WTC11 (cell line): ENCODE results near the gene OLFM2. TPM values are rescaled to one million over a fixed set of nuclear protein-coding genes. Genes with fewer than 3 reads are reported as not detected.

Experiments
- ATAC-seq: fragments of 200-7000 bp; cut with Tn5 transposase; 2 replicates; pipeline ENCODE4 v1.10.0; 2021; ENCODE audit warnings: mild to moderate bottlenecking, moderate library complexity
- CTCF ChIA-PET: fragments of 300-600 bp; sonication (Branson Sonifier 250); formaldehyde crosslinking; loops from one replicate; lab custom pipeline; 2021; ENCODE audit warnings: antibody characterized with exemption; lab: Charles Lee
- POLR2A ChIA-PET: fragments of 350-600 bp; sonication (Branson Sonifier 250); formaldehyde crosslinking; loops from one replicate; lab custom pipeline; 2021; ENCODE audit warnings: antibody characterized with exemption; lab: Charles Lee
- DNase-seq: peaks from one replicate; pipeline ENCODE4 v3.0.0; 2021; ENCODE audit warnings: low spot score
- H3K27ac Mint-ChIP-seq: 2 replicates; pipeline ENCODE4 v1.8.0; 2021; ENCODE audit warnings: mixed read lengths
- H3K27me3 Mint-ChIP-seq: 2 replicates; pipeline ENCODE4 v1.8.0; 2021; ENCODE audit warnings: low read depth, mild to moderate bottlenecking, moderate library complexity, mixed read lengths
- H3K36me3 Mint-ChIP-seq: 2 replicates; pipeline ENCODE4 v1.8.0; 2021; ENCODE audit warnings: mixed read lengths
- H3K4me1 Mint-ChIP-seq: 2 replicates; pipeline ENCODE4 v1.8.0; 2022; ENCODE audit warnings: mixed read lengths
- H3K4me3 Mint-ChIP-seq: 2 replicates; pipeline ENCODE4 v1.8.0; 2021; ENCODE audit warnings: mild to moderate bottlenecking, moderate library complexity, mixed read lengths
- H3K9me3 Mint-ChIP-seq: 2 replicates; pipeline ENCODE4 v1.8.0; 2021; ENCODE audit warnings: mixed read lengths
- CBFB ChIP-seq: sonication (generic); formaldehyde crosslinking; IDR thresholded peaks from 2 replicates; pipeline ENCODE4 v1.8.1; 2022; ENCODE audit warnings: mild to moderate bottlenecking, low read depth, missing genetic modification reagents
- CREM ChIP-seq: sonication (generic); formaldehyde crosslinking; IDR thresholded peaks from 2 replicates; pipeline ENCODE4 v1.8.1; 2022; ENCODE audit warnings: mild to moderate bottlenecking, missing genetic modification reagents, moderate library complexity
- ETV6 ChIP-seq: sonication (generic); formaldehyde crosslinking; IDR thresholded peaks from 2 replicates; pipeline ENCODE4 v1.8.1; 2022; ENCODE audit warnings: mild to moderate bottlenecking, missing genetic modification reagents
- GABPB1 ChIP-seq: sonication (generic); formaldehyde crosslinking; IDR thresholded peaks from 2 replicates; pipeline ENCODE4 v1.8.1; 2023; ENCODE audit warnings: mild to moderate bottlenecking, missing genetic modification reagents
- MXD4 ChIP-seq: fragments of 250-450 bp; sonication (Bioruptor Pico); IDR thresholded peaks from 2 replicates; pipeline ENCODE4 v1.8.0; 2021; ENCODE audit warnings: mild to moderate bottlenecking, moderate library complexity, borderline replicate concordance
- PRRX2 ChIP-seq: fragments of 250-450 bp; sonication (Bioruptor Pico); IDR thresholded peaks from 2 replicates; pipeline ENCODE4 v1.8.0; 2021; ENCODE audit warnings: mild to moderate bottlenecking
- RORB ChIP-seq: fragments of 250-450 bp; sonication (Bioruptor Pico); IDR thresholded peaks from 2 replicates; pipeline ENCODE4 v1.9.0; 2021; ENCODE audit warnings: mild to moderate bottlenecking
- SOX15 ChIP-seq: fragments of 250-450 bp; sonication (Bioruptor Pico); IDR thresholded peaks from 2 replicates; pipeline ENCODE4 v1.9.0; 2021; ENCODE audit warnings: mild to moderate bottlenecking
- SP1 ChIP-seq: sonication (generic); formaldehyde crosslinking; conservative IDR thresholded peaks from 2 replicates; pipeline ENCODE4 v1.8.1; 2022; ENCODE audit warnings: missing genetic modification reagents
- ZNF219 ChIP-seq: sonication (generic); formaldehyde crosslinking; IDR thresholded peaks from 2 replicates; pipeline ENCODE4 v1.8.0; 2023; ENCODE audit warnings: missing genetic modification reagents, mild to moderate bottlenecking, borderline replicate concordance
- ZNF232 ChIP-seq: sonication (generic); formaldehyde crosslinking; IDR thresholded peaks from 2 replicates; pipeline ENCODE4 v1.8.0; 2022; ENCODE audit warnings: mild to moderate bottlenecking, missing genetic modification reagents
- total RNA-seq: library from RNA; stranded (reverse); gene quantifications from 3 replicates; pipeline ENCODE4 v1.2.3, GENCODE V29; 2021
- TF ChIP-seq, protein P1 (sequence below): sonication (generic); formaldehyde crosslinking; conservative IDR thresholded peaks from 2 replicates; pipeline ENCODE4 v1.8.1; 2022; ENCODE audit warnings: mild to moderate bottlenecking, missing genetic modification reagents
- TF ChIP-seq, protein P2 (sequence below): sonication (generic); formaldehyde crosslinking; IDR thresholded peaks from 2 replicates; pipeline ENCODE4 v1.8.0; 2022; ENCODE audit warnings: mild to moderate bottlenecking, missing genetic modification reagents
- TF ChIP-seq, protein P3 (sequence below): fragments of 250-450 bp; sonication (Bioruptor Pico); IDR thresholded peaks from 2 replicates; pipeline ENCODE4 v1.9.0; 2021; ENCODE audit warnings: mild to moderate bottlenecking, borderline replicate concordance
- TF ChIP-seq, protein P4 (sequence below): fragments of 250-450 bp; sonication (Bioruptor Pico); IDR thresholded peaks from 2 replicates; pipeline ENCODE4 v1.9.0; 2021; ENCODE audit warnings: mild to moderate bottlenecking
- TF ChIP-seq, protein P5 (sequence below): sonication (generic); formaldehyde crosslinking; IDR thresholded peaks from 2 replicates; pipeline ENCODE4 v1.8.1; 2022; ENCODE audit warnings: low read depth, mild to moderate bottlenecking, moderate library complexity, missing genetic modification reagents, borderline replicate concordance
- TF ChIP-seq, protein P6 (sequence below): sonication (generic); formaldehyde crosslinking; IDR thresholded peaks from 2 replicates; pipeline ENCODE4 v1.8.1; 2022; ENCODE audit warnings: missing genetic modification reagents, borderline replicate concordance

OLFM2 gene
- total RNA-seq, 1 experiment from 2014 or later, result 66.0 TPM

DNA sequence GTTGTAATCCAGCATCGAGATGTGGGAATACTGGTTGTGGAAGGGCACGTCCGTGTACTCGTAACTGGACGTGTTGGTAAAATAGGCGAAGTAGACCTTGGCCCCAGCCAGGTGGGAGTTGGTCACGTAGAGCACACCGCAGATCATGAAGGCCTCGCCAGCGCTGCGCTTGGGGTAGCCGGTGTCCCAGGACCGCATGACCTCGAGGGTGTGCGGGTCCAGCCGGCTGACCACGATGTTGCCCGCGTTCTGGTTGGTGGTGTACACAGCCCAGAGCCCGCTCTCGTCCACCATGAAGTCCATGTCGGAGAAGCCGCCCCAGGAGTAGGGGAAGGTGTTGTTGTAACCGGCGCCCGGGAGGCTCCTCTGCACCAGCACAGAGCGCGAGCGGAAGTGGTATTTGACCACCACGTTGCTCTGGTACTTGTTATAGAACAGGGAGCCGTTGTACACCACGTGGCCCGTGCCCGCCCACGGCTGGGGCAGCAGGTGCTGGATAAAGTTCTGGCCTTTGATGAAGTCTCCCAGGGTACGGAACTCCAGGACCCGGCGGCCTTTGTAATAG is 82.0 kb downstream of the OLFM2 start:
- ATAC-seq, result no peak
- Mint-ChIP-seq H3K27ac (no peak overlapping the region), H3K4me3 (no peak overlapping the region), H3K27me3 (no peaks in the 10 kb centered on the region), H3K4me1 (peaks cover 13% of the 10 kb centered on the region), H3K36me3 (peaks cover 36% of the 10 kb centered on the region), H3K9me3 (no peaks in the 10 kb centered on the region)
- DNase-seq, result no peak
- ChIA-PET CTCF (no interaction called here), POLR2A (no interaction called here)
- TF ChIP-seq SOX15 (CRISPR knock-in tag) (no peak), GABPB1 (CRISPR knock-in tag) (no peak), CREM (no peak), ETV6 (no peak), MXD4 (CRISPR knock-in tag) (no peak), SP1 (CRISPR knock-in tag) (no peak), PRRX2 (CRISPR knock-in tag) (no peak), ZNF219 (CRISPR knock-in tag) (no peak)
- TF ChIP-seq, protein P1, sequence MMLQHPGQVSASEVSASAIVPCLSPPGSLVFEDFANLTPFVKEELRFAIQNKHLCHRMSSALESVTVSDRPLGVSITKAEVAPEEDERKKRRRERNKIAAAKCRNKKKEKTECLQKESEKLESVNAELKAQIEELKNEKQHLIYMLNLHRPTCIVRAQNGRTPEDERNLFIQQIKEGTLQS, result no peak
- TF ChIP-seq, protein P2, sequence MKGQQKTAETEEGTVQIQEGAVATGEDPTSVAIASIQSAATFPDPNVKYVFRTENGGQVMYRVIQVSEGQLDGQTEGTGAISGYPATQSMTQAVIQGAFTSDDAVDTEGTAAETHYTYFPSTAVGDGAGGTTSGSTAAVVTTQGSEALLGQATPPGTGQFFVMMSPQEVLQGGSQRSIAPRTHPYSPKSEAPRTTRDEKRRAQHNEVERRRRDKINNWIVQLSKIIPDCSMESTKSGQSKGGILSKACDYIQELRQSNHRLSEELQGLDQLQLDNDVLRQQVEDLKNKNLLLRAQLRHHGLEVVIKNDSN (CRISPR knock-in tag), result no peak
- TF ChIP-seq, protein P3, sequence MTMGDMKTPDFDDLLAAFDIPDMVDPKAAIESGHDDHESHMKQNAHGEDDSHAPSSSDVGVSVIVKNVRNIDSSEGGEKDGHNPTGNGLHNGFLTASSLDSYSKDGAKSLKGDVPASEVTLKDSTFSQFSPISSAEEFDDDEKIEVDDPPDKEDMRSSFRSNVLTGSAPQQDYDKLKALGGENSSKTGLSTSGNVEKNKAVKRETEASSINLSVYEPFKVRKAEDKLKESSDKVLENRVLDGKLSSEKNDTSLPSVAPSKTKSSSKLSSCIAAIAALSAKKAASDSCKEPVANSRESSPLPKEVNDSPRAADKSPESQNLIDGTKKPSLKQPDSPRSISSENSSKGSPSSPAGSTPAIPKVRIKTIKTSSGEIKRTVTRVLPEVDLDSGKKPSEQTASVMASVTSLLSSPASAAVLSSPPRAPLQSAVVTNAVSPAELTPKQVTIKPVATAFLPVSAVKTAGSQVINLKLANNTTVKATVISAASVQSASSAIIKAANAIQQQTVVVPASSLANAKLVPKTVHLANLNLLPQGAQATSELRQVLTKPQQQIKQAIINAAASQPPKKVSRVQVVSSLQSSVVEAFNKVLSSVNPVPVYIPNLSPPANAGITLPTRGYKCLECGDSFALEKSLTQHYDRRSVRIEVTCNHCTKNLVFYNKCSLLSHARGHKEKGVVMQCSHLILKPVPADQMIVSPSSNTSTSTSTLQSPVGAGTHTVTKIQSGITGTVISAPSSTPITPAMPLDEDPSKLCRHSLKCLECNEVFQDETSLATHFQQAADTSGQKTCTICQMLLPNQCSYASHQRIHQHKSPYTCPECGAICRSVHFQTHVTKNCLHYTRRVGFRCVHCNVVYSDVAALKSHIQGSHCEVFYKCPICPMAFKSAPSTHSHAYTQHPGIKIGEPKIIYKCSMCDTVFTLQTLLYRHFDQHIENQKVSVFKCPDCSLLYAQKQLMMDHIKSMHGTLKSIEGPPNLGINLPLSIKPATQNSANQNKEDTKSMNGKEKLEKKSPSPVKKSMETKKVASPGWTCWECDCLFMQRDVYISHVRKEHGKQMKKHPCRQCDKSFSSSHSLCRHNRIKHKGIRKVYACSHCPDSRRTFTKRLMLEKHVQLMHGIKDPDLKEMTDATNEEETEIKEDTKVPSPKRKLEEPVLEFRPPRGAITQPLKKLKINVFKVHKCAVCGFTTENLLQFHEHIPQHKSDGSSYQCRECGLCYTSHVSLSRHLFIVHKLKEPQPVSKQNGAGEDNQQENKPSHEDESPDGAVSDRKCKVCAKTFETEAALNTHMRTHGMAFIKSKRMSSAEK (CRISPR knock-in tag), result no peak
- TF ChIP-seq, protein P4, sequence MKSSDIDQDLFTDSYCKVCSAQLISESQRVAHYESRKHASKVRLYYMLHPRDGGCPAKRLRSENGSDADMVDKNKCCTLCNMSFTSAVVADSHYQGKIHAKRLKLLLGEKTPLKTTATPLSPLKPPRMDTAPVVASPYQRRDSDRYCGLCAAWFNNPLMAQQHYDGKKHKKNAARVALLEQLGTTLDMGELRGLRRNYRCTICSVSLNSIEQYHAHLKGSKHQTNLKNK, result no peak
- TF ChIP-seq, protein P5, sequence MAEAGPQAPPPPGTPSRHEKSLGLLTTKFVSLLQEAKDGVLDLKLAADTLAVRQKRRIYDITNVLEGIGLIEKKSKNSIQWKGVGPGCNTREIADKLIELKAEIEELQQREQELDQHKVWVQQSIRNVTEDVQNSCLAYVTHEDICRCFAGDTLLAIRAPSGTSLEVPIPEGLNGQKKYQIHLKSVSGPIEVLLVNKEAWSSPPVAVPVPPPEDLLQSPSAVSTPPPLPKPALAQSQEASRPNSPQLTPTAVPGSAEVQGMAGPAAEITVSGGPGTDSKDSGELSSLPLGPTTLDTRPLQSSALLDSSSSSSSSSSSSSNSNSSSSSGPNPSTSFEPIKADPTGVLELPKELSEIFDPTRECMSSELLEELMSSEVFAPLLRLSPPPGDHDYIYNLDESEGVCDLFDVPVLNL (CRISPR knock-in tag), result no peak
- TF ChIP-seq, protein P6, sequence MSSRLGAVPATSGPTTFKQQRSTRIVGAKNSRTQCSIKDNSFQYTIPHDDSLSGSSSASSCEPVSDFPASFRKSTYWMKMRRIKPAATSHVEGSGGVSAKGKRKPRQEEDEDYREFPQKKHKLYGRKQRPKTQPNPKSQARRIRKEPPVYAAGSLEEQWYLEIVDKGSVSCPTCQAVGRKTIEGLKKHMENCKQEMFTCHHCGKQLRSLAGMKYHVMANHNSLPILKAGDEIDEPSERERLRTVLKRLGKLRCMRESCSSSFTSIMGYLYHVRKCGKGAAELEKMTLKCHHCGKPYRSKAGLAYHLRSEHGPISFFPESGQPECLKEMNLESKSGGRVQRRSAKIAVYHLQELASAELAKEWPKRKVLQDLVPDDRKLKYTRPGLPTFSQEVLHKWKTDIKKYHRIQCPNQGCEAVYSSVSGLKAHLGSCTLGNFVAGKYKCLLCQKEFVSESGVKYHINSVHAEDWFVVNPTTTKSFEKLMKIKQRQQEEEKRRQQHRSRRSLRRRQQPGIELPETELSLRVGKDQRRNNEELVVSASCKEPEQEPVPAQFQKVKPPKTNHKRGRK (CRISPR knock-in tag), result no peak

DNA sequence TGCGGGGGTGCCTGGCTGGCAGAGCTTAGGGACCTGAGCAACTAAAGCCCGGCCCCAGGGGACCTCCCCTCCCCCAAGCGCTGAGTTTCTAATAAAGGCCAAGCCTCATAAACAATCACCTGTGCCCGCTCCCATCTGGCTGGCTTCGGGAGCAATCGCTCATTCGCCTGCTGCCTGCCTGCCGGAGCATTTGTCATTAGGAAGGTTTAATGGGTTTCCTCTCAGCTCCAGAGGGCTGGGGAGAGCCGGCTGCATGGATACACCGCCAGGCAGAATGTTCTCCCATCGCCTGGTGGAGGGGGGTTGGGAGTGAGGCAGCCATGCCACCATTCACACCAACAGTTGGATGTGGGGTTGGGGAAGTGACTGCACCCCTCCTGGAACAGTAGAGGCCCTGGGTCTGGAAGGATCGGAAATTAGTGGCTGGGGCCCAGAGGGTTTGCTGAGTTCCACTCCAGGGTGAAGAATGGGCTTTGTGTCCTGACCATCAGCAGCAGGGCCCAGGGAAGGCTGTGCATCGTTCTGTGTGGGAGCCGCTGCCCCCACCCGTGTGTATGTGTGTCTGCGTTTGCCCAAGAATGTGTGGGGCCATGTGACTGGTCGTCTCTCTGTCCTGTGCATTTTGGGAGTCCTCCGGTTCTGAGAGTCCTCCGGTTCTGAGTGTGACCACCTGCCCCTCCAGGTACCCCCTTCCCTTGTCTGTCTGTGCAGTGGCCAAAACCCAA is 85.9 kb downstream of the OLFM2 start:
- ChIA-PET POLR2A (no interaction called here), CTCF (interaction anchor here (0.9 kb wide), 1 partner anchor 10 kb away, joined by 3 read pairs; no protein-coding TSS in a partner anchor)
- Mint-ChIP-seq H3K27me3 (no peaks in the 10 kb centered on the region), H3K4me3 (no peak overlapping the region), H3K9me3 (no peaks in the 10 kb centered on the region), H3K36me3 (peaks cover 8% of the 10 kb centered on the region), H3K4me1 (peaks cover 7% of the 10 kb centered on the region; the same call in 1 of the 2 replicates), H3K27ac (no peak overlapping the region)
- TF ChIP-seq RORB (no peak), CBFB (CRISPR knock-in tag) (no peak), ZNF232 (CRISPR knock-in tag) (no peak)
- no peak for DNase-seq
- no peak for ATAC-seq
